NCI-H2171 treated with DMSO at 0.1 percent for 48 hours (cell line): Measurements from ENCODE around the gene MTHFSD.
"Not testable (repeated sequence)": the region's sequence is repeated elsewhere in the genome, so short reads cannot be mapped to it uniquely, and the experiment has no call there.

Source experiments
- DNase-seq: peaks from one replicate; lab custom pipeline; 2025; lab: John Stamatoyannopoulos, UW

MTHFSD gene

GRCh38 chr16:86554917-86555703 lies at the start of gene MTHFSD:
Gene MTHFSD, minus strand, starts transcription at chr16:86555235. Its CDS starts 51 bp downstream, at chr16:86555184.
- DNase-seq: peak; percentile 86

GRCh38 chr16:86604436-86605193 lies 49.6 kb upstream of the MTHFSD start:
- DNase-seq: no peak

GRCh38 chr16:86602521-86602920 lies 47.5 kb upstream of the MTHFSD start:
- DNase-seq: peak; percentile 23

GRCh38 chr16:86601356-86601755 lies 46.3 kb upstream of the MTHFSD start:
- DNase-seq: peak; percentile 37

- DNase-seq: peak; percentile 61
Observed at GRCh38 chr16:86598607-86599565, 43.9 kb upstream of the MTHFSD start.

- DNase-seq: peak; percentile 11
Observed at GRCh38 chr16:86597880-86598606, 43.0 kb upstream of the MTHFSD start.

- no peak for DNase-seq
Observed at GRCh38 chr16:86597126-86597879, 42.3 kb upstream of the MTHFSD start.

- DNase-seq: no peak
Observed at GRCh38 chr16:86595983-86596605, 41.1 kb upstream of the MTHFSD start.

- DNase-seq: no peak
Observed at GRCh38 chr16:86594721-86595120, 39.7 kb upstream of the MTHFSD start.

GRCh38 chr16:86593913-86594620 lies 39.0 kb upstream of the MTHFSD start:
- no peak for DNase-seq

GRCh38 chr16:86591270-86591669 lies 36.2 kb upstream of the MTHFSD start:
- DNase-seq: no peak

GRCh38 chr16:86590501-86591144 lies 35.6 kb upstream of the MTHFSD start:
- DNase-seq: no peak

GRCh38 chr16:86587955-86588354 lies 32.9 kb upstream of the MTHFSD start:
- DNase-seq: not testable (repeated sequence)

- no peak for DNase-seq
Observed at GRCh38 chr16:86587487-86587886, 32.5 kb upstream of the MTHFSD start.

GRCh38 chr16:86585821-86586611 lies 31.0 kb upstream of the MTHFSD start:
- DNase-seq: no peak

GRCh38 chr16:86584726-86585721 lies 30.0 kb upstream of the MTHFSD start:
- DNase-seq: no peak
